GM19438 (cell line): ENCODE data around the gene TBCE.
"Not testable (repeated sequence)": the region's sequence is repeated elsewhere in the genome, so short reads cannot be mapped to it uniquely, and the experiment has no call there.

Source experiments
- ATAC-seq: cut with Tn5 transposase; IDR thresholded peaks from one replicate; pipeline ENCODE4 v1.9.1; 2021; ENCODE audit warnings: low read depth; ENCODE audit not compliant: unreplicated experiment

The TBCE gene

GRCh38 chr1:235343726-235344125, 23.5 kb upstream of the TBCE start:
- ATAC-seq = no peak

GRCh38 chr1:235351441-235351840, 15.8 kb upstream of the TBCE start:
- ATAC-seq = no peak

GRCh38 chr1:235351898-235352297, 15.3 kb upstream of the TBCE start:
- ATAC-seq = no peak

DNA sequence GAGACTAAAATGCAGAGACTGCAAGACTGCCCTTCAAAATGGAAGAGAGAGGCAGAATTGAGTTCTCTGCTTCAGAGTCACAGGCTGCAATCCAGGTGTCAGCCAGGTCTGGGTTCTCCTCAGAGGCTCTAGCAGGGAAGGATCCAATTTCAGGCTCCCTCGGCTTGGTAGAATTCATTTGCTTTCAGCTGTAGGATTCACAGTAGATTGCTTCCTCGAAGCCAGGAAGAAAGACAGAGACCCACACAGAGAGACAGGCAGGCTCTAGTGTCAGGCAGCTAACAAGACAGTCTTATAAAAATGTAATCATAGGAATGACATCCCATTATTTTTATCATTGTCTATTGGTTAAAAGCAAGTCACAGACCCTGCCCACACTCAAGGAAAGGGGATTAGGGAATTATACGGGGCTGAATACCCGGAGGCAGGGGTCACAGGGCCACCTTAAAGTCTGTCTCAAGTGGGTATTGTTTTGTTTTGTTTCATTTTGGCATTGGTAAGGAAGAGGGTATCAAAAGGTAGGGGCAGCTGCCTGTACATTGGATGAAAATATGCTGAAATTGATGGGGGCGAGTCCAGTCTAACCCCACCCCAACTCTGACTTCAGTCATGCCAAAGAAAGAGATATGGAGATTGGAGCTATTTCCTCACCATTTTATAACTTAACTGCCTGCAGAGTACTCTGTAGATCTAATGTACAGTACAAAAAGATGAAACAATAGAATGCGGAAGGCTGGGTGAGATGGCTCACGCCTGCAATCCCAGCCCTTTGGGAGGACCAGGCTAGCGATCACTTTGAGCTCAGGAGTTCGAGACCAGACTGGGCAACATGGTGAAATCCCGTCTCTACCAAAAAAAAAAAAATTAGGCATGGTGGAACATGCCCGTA, 9.5 kb upstream of the TBCE start:
- ATAC-seq = no peak

DNA sequence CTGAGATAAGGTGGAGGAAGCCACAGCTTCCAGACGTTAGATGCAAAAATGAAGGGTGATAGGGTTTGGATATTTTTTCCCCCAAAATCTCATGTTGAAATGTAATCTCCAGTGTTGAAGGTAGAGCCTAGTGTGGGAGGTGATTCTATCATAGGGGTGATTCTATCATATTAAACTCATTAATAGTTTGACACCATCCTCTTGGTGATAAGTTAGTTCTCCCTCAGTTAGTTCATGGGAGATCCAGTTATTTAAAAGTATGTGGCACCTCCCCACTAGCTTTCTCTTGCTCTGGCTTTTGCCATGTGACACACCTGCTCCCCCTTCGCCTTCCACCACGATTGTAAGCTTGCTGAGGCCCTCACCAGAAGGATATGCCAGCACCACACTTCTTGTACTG, 8.3 kb upstream of the TBCE start:
- ATAC-seq = no peak

DNA sequence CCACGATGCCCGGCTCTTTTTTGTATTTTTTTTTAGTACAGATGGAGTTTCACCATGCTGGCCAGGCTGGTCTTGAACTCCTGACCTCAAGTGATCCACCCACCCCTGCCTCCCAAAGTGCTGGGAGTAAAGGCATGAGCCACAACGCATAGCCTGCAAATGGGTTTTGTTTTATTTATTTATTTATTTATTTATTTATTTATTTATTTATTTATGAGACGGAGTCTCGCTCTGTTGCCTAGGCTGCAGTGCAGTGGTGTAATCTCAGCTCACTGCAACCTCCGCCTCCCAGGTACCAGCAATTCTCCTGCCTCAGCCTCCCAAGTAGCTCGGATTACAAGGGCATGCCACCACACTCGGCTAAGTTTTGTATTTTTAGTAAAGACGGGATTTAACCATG, 3.0 kb upstream of the TBCE start:
- ATAC-seq = not testable (repeated sequence)

- no peak for ATAC-seq
These were observed 941 bp upstream of the TBCE start for GRCh38 chr1:235366286-235366685.

GRCh38 chr1:235368428-235368827, 1.2 kb downstream of the TBCE start:
- no peak for ATAC-seq

GRCh38 chr1:235369802-235370201, 2.6 kb downstream of the TBCE start:
- ATAC-seq = no peak

DNA sequence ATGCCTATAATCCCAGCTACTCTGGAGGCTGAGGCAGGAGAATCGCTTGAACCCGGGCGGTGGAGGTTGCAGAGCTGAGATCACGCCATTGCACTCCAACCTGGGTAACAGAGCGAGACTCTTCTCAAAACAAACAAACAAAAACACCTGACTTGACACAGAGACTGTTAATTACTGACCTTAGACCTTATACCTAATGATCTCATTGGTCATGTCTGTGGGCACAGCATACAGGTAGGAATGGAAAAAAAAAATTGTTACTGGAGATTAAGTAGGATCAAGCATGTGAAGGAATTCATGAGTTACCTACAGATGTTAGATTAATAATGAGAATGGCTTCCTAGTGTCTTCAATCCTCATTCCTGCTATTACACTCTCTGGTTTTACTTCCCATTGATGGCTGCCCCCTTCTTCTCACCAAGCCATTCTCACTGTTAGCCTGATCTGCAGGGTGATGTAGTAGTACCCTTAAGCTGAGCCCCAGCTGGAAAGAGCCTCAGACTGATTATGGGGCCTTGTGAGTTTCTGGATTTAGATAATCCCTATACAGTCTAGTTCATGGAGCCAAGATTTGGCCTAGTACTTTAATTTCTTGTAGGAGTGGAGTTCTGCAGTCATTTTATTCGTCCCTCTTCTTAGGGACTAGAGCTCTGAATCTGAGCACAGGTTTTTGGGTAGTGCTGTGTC, 8.8 kb downstream of the TBCE start:
- no peak for ATAC-seq

- ATAC-seq = not testable (repeated sequence)
These were observed 11.0 kb downstream of the TBCE start for GRCh38 chr1:235378134-235378735.

DNA sequence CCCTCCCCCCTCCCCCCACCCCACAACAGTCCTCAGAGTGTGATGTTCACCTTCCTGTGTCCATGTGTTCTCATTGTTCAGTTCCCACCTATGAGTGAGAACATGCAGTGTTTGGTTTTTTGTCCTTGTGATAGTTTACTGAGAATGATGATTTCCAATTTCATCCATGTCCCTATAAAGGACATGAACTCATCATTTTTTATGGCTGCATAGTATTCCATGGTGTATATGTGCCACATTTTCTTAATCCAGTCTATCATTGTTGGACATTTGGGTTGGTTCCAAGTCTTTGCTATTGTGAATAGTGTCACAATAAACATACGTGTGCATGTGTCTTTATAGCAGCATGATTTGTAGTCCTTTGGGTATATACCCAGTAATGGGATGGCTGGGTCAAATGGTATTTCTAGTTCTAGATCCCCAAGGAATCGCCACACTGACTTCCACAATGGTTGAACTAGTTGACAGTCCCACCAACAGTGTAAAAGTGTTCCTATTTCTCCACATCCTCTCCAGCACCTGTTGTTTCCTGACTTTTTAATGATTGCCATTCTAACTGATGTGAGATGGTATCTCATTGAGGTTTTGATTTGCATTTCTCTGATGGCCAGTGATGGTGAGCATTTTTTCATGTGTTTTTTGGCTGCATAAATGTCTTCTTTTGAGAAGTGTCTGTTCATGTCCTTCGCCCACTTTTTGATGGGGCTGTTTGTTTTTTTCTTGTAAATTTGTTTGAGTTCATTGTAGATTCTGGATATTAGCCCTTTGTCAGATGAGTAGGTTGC, 14.9 kb downstream of the TBCE start:
- ATAC-seq = not testable (repeated sequence)

- ATAC-seq = not testable (repeated sequence)
These were observed 18.4 kb downstream of the TBCE start for GRCh38 chr1:235385633-235386032.

- ATAC-seq = no peak
These were observed 24.6 kb downstream of the TBCE start for GRCh38 chr1:235391874-235392273.

DNA sequence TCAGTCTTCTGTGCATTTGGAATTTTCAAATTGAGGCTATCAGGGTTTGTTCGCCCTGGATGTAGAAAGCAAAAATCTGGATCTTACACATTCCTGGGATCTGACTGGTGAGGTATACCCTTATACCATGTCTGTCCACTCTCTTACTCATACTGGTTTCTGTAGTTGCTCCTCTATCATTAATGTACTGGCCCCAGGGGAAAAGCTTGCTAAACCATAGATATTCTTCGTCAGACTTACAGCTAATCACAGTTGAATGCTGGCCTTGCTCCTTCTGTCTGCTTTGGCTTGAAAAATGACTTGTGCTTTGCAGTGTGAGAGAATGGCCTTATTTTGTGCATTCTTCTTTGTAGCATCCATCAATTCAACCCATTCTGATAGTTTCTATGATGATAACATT, 30.5 kb downstream of the TBCE start:
- no peak for ATAC-seq

DNA sequence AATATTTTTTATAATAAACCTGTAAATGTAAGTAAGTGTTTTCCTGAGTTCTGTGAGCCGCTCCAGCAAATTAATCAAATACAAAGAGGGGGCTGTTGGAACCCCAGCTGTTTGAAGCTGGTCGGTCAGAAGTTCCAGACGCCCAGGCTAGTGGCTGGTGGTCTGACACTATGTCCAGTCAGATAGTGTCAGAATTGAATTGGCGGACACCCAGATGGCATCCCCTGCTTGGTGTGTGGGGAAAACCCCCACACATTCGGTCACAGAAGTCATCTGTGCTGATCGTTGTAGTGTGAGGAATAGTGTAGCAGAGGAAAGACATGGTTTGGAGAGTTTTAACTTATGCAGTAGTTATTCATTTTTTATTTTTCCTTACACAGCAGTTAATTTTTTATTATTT, 32.4 kb downstream of the TBCE start:
- no peak for ATAC-seq

DNA sequence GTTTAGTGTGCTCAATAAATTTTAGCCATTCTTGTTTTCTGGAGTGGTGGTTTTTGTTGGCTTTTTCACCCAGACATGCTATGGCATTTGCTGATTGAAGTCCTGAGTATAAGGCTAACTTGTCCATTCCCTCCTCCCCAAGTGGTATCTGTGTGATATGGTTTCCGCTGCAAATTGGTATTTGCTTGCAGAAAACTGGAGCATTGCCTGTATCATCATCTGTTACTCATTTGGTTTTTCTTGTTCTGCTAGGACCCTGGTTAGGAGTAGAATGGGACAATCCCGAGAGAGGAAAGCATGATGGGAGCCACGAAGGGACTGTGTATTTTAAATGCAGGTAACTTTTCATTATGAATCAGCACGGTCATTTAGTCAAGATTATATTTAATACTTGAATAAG, 34.0 kb downstream of the TBCE start:
- ATAC-seq = no peak

GRCh38 chr1:235402457-235403200, 35.4 kb downstream of the TBCE start:
- no peak for ATAC-seq

DNA sequence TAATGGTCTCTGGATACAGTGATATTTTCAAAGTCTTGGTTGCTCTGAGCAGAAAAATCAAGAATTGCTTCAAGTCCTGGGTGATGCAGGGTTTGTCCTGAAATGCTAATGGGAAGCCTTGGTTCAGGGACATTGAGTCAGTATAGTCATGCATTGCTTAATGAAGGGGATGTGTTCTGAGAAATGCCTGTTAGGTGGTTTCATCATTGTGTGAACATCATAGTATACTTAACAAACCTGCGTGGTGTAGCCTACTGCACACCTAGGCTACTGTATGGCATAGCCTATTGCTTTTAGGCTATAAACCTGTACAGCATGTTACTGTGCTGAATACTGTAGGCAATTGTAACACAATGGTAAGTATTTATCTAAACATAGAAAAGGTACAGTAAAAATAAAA, 36.4 kb downstream of the TBCE start:
- ATAC-seq = no peak

DNA sequence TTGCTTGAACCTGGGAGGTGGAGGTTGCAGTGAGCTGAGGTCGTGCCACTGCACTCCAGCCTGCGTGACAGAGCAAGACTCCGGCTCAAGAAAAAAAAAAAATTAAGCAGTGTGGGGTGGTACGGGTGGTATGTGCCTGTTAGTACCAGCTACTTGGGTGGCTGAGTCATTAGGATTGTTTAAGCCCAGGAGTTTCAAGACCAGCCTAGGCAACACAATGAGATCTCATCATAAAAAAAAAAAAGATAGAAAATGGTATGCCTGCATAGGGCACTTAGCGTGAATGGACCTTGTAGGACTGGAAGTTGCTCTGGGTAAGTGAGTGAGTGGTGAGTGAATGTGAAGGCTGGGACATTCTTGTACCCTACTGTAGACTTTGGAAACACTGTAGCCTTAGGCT, 37.0 kb downstream of the TBCE start:
- ATAC-seq = no peak
